Measurements from ENCODE around the gene RHOT1.
A peak's percentile ranks its signal among the peaks of the same experiment; 100 is the strongest.
"Not testable (repeated sequence)": the region's sequence is repeated elsewhere in the genome, so short reads cannot be mapped to it uniquely, and the experiment has no call there.

Gene RHOT1

GRCh38 chr17:32158870-32159585, 16.7 kb downstream of the RHOT1 start:
- peak in 40 of 58 donors; percentile 7 to 61 (median 28) for DNase-seq

- DNase-seq, result no peak
Observed at GRCh38 chr17:32159586-32160438, 17.5 kb downstream of the RHOT1 start.

GRCh38 chr17:32160526-32160925, 18.2 kb downstream of the RHOT1 start:
- peak in 4 of 58 donors; percentile 4 to 13 (median 8) for DNase-seq

GRCh38 chr17:32161029-32161428, 18.7 kb downstream of the RHOT1 start:
- DNase-seq, result no peak

GRCh38 chr17:32161506-32162365, 19.4 kb downstream of the RHOT1 start:
- DNase-seq, result no peak

GRCh38 chr17:32174889-32175288, 32.6 kb downstream of the RHOT1 start:
- no peak for DNase-seq

GRCh38 chr17:32178679-32179078, 36.4 kb downstream of the RHOT1 start:
- not testable (repeated sequence) for DNase-seq

GRCh38 chr17:32179103-32179502, 36.8 kb downstream of the RHOT1 start:
- DNase-seq, result not testable (repeated sequence)

GRCh38 chr17:32179526-32179925, 37.2 kb downstream of the RHOT1 start:
- DNase-seq, result not testable (repeated sequence)

GRCh38 chr17:32180262-32180661, 38.0 kb downstream of the RHOT1 start:
- DNase-seq, result not testable (repeated sequence)

- DNase-seq, result no peak
Observed at GRCh38 chr17:32185875-32186274, 43.6 kb downstream of the RHOT1 start.

GRCh38 chr17:32187271-32187670, 45.0 kb downstream of the RHOT1 start:
- DNase-seq, result no peak

GRCh38 chr17:32189343-32189742, 47.0 kb downstream of the RHOT1 start:
- no peak for DNase-seq

- DNase-seq, result no peak
Observed at GRCh38 chr17:32191306-32191705, 49.0 kb downstream of the RHOT1 start.

- no peak for DNase-seq
Observed at GRCh38 chr17:32192379-32192778, 50.1 kb downstream of the RHOT1 start.

- DNase-seq, result no peak
Observed at GRCh38 chr17:32197987-32198386, 55.7 kb downstream of the RHOT1 start.

- DNase-seq, result no peak
Observed at GRCh38 chr17:32206861-32207260, 64.6 kb downstream of the RHOT1 start.

- no peak for DNase-seq
Observed at GRCh38 chr17:32208436-32208835, 66.1 kb downstream of the RHOT1 start.

- DNase-seq, result no peak
Observed at GRCh38 chr17:32209608-32210007, 67.3 kb downstream of the RHOT1 start.

GRCh38 chr17:32211671-32212070, 69.4 kb downstream of the RHOT1 start:
- no peak for DNase-seq

- DNase-seq, result no peak
Observed at GRCh38 chr17:32215696-32216095, 73.4 kb downstream of the RHOT1 start.

GRCh38 chr17:32222621-32223020, 80.3 kb downstream of the RHOT1 start:
- DNase-seq, result no peak

Data from anterior cingulate cortex (tissue), 58 donors.